ENCODE results near the gene SLC5A2.

DNA sequence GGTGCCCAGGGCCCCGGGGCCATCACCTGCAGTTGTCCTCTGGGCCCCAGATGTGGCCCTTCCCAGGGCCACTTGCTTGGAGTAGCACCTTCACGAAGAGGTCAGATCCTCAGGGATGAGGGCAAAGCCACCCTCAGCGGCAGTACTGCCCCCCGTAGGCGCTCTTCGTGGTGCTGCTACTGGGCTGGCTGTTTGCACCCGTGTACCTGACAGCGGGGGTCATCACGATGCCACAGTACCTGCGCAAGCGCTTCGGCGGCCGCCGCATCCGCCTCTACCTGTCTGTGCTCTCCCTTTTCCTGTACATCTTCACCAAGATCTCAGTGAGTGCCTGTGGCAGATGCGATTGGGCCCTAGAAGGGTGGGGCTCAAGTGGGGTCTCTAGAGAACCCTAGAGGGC lies 2.6 kb downstream of the SLC5A2 start:
- no peak for TF ChIP-seq EP300 (IDR thresholded peaks at IDR 0.05)
- no peak for TF ChIP-seq POLR2A (IDR thresholded peaks at IDR 0.05)
- no peak for TF ChIP-seq CTCF (IDR thresholded peaks at IDR 0.05)
- TF ChIP-seq POLR2AphosphoS5 (IDR thresholded peaks at IDR 0.05) = no peak

Data from gastroesophageal sphincter (tissue), 3 donors.